AG04449 (cell line): ENCODE data around the gene BPTF.
A peak's percentile ranks its signal among the peaks of the same experiment; 100 is the strongest.
"Not testable (repeated sequence)": the region's sequence is repeated elsewhere in the genome, so short reads cannot be mapped to it uniquely, and the experiment has no call there.

Source experiments
- CTCF ChIA-PET: fragments of 350-600 bp; formaldehyde crosslinking; extraction: SDS; loops from one replicate; lab custom pipeline; 2021; ENCODE audit warnings: antibody characterized with exemption; lab: Yijun Ruan, JAX
- POLR2A ChIA-PET: fragments of 400-600, 350-600 bp; formaldehyde crosslinking; extraction: SDS; loops from one replicate; lab custom pipeline; 2020; ENCODE audit warnings: antibody characterized with exemption, inconsistent platforms; lab: Yijun Ruan, JAX
- DNase-seq: peaks from one replicate; pipeline ENCODE4 v3.0.0-alpha.2; 2010; ENCODE audit warnings: low read depth, low spot score
- H3K4me3 ChIP-seq: 2 replicates; pipeline ENCODE4 v1.5.1; 2011; ENCODE audit warnings: low read depth, mild to moderate bottlenecking, control low read depth, low read length
- CTCF ChIP-seq: IDR thresholded peaks from one replicate; pipeline ENCODE4 v1.5.1; 2011; ENCODE audit warnings: mild to moderate bottlenecking, moderate library complexity, low read length, control low read depth, inconsistent platforms; ENCODE audit not compliant: insufficient read depth; ENCODE audit errors: missing control alignments

BPTF gene

GRCh38 chr17:67800495-67800928 is 24.8 kb upstream of the BPTF start:
- CTCF ChIA-PET = interaction anchor here (0.6 to 1.7 kb wide), 16 partner anchors 9 to 163 kb away, joined by 3 to 10 read pairs (median 4); no protein-coding TSS in a partner anchor
- POLR2A ChIA-PET = no interaction called here
- no peak overlapping the region for H3K4me3 ChIP-seq
- peak; percentile 74 for TF ChIP-seq CTCF
- DNase-seq = peak; percentile 4

GRCh38 chr17:67801626-67802175 is 23.6 kb upstream of the BPTF start:
- ChIA-PET POLR2A (no interaction called here), CTCF (interaction anchor here (1.3 to 4.0 kb wide), 2 partner anchors 10 to 23 kb away, joined by 4 to 11 read pairs; partner anchors contain the start of gene BPTF)
- H3K4me3 ChIP-seq = no peak overlapping the region
- DNase-seq = no peak
- TF ChIP-seq CTCF = no peak

- no peak overlapping the region for H3K4me3 ChIP-seq
- ChIA-PET CTCF (interaction anchor here (0.7 to 2.1 kb wide), 4 partner anchors 8 to 14 kb away, joined by 3 to 10 read pairs (median 4); no protein-coding TSS in a partner anchor), POLR2A (no interaction called here)
- TF ChIP-seq CTCF = no peak
- no peak for DNase-seq
Observed at GRCh38 chr17:67810464-67810863, 14.8 kb upstream of the BPTF start.

GRCh38 chr17:67812380-67812779 is 12.9 kb upstream of the BPTF start:
- CTCF ChIA-PET = not testable (repeated sequence)

GRCh38 chr17:67813803-67814180 is 11.5 kb upstream of the BPTF start:
- ChIA-PET POLR2A (no interaction called here), CTCF (interaction anchor here (1.5 kb wide), 1 partner anchor 11 kb away, joined by 8 read pairs; the partner anchor contains the start of gene BPTF)
- no peak for DNase-seq
- no peak overlapping the region for H3K4me3 ChIP-seq
- TF ChIP-seq CTCF = no peak

More at GRCh38 chr17:67812380-67812779, 12.9 kb upstream of the BPTF start:
- H3K4me3 ChIP-seq, DNase-seq, POLR2A ChIA-PET: not testable (repeated sequence)

- ChIA-PET POLR2A (no interaction called here), CTCF (interaction anchor here (1.2 kb wide), 1 partner anchor 8 kb away, joined by 4 read pairs; no protein-coding TSS in a partner anchor)
- TF ChIP-seq CTCF = no peak
- no peak for DNase-seq
- H3K4me3 ChIP-seq = no peak overlapping the region
Observed at GRCh38 chr17:67818110-67819002, 6.9 kb upstream of the BPTF start.
